Measurements from ENCODE around the gene THBS3.

DNA sequence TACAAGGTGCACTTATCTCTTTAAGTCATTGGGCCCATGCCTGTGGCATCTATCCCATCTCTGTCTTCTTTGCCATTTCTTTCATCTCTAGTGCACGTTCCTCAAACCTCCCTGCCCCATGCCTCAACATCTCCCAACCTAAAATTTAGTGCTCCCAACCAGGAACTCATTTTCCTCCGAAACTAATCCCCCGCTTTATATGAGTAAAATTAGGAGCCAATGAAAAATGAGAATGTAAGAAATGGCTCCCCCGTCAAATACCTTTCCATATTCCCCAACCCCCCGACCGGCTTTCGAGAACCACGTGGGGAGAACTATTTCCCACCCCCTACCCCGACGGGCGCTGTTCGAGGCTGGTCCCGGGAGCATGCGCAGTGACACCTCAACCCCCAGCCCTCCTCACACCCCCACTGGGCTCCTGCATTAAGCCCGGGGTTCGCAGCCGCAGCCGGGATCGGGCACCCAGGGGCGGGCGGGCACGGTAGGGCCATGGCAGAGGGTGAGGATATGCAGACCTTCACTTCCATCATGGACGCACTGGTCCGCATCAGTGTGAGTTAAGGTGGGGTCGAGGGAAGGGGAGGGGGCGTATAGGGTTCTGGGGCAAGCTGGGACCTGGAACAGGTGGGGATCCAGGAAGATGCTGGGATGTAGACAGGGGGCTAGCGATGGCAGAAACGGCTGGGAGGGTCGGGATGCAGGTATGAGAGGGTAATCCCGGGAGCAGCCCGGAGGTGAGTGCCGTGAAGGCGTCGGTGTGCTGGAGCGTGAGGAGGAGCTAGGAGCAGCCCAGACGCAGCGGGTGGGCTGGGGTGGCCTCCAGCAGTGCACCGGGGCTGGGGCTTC lies 34.0 kb downstream of the THBS3 start, which contains the start of gene TRIM46:
- TF ChIP-seq, protein P1, sequence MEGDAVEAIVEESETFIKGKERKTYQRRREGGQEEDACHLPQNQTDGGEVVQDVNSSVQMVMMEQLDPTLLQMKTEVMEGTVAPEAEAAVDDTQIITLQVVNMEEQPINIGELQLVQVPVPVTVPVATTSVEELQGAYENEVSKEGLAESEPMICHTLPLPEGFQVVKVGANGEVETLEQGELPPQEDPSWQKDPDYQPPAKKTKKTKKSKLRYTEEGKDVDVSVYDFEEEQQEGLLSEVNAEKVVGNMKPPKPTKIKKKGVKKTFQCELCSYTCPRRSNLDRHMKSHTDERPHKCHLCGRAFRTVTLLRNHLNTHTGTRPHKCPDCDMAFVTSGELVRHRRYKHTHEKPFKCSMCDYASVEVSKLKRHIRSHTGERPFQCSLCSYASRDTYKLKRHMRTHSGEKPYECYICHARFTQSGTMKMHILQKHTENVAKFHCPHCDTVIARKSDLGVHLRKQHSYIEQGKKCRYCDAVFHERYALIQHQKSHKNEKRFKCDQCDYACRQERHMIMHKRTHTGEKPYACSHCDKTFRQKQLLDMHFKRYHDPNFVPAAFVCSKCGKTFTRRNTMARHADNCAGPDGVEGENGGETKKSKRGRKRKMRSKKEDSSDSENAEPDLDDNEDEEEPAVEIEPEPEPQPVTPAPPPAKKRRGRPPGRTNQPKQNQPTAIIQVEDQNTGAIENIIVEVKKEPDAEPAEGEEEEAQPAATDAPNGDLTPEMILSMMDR (conservative IDR thresholded peaks at IDR 0.05 in 1 of 2, IDR thresholded peaks at IDR 0.05 in 1 of 2; ENCODE audit: low read depth in 1 of 2, low read length in 2 of 2): no peak
- TF ChIP-seq EZH2 (IDR thresholded peaks at IDR 0.05; ENCODE audit: low read length, missing control alignments): no peak

Data from fibroblast of lung (primary cell).